GM18868 (cell line): ENCODE measurements around the gene KCNMA1.
"Not testable (repeated sequence)": the region's sequence is repeated elsewhere in the genome, so short reads cannot be mapped to it uniquely, and the experiment has no call there.

Experiments
- ATAC-seq: cut with Tn5 transposase; IDR thresholded peaks from one replicate; pipeline ENCODE4 v1.9.1; 2021; ENCODE audit warnings: mild to moderate bottlenecking, moderate library complexity; ENCODE audit not compliant: unreplicated experiment

KCNMA1 gene

DNA sequence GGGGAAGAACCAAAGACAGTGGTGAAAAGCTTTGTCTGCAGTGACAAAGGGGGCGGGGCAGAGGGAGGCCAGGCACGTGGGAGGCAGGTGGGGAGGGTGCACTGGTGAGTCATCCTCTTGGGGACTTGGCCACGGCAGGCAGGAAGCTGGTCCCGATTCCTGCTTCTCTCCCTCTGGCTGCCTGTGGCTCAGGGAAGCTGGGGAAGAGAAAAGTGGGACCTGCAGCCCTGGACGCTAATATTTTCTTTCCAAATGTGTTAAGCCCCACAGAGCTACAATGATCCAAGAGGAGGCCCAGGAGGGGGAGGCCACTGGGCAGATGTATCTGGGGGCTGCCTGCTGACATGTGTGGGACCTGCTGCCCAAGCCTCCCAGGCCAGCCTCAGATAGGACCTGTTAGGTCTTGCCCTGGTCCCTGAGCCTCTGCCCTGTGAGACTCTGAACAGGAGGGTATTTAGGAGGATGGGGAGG is 231.8 kb downstream of the KCNMA1 start:
- peak; percentile 77 for ATAC-seq

DNA sequence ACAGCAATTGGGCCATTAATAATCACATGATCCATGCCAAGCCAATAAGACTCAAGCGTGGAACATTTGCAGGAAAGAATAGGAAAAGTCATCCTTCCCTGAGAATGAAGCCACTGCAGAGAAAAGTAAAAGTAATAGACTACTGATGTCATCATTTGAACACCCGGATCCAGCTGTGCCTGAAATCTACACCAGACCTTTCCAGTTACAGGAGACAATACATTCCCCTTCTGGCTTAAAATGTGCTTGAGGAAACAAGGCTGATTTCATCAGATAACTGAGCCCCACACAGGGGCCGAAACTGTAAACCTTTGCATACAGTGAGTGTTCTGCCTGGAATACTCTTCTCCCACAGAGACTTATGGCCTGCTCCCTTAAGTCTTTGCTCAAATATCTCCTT is 232.8 kb downstream of the KCNMA1 start:
- no peak for ATAC-seq

DNA sequence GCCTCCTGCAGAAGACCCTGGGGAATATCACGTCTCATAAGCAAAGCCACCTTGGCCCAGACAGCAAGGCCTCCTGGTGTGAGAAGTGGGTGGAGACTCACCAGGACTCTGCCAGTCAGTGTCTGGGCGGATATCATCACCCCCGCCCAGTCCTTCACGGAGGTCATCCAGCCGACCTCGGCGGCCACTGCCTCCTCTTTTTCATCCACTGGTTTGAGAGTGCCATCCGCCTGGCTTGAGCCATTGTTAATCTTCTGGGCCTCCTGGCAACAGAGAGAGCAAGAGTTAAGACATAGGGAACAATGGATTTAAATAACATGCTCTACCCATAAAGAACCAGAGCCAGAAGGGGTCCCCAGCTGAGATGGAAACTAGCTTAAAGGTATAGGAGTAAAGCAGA is 233.8 kb downstream of the KCNMA1 start:
- ATAC-seq, result no peak

DNA sequence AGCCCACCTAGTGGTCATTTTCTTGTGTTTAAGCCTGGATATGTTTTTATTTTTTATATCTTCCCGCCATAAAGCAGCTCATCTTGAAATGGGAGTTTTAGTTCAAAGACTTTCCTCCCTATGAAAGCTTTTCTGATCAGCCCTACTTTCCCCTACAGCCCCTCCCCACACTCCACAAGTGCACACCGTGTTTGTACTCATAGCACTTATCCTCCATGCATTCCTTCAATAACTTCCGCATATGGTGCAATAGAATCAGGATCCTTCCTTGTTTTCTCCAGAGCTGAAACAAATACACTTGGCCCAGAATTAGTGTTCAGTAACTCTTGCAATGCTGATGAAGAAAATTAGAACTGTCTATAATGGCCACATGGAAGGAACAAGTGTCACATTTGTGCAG is 235.9 kb downstream of the KCNMA1 start:
- ATAC-seq, result no peak

DNA sequence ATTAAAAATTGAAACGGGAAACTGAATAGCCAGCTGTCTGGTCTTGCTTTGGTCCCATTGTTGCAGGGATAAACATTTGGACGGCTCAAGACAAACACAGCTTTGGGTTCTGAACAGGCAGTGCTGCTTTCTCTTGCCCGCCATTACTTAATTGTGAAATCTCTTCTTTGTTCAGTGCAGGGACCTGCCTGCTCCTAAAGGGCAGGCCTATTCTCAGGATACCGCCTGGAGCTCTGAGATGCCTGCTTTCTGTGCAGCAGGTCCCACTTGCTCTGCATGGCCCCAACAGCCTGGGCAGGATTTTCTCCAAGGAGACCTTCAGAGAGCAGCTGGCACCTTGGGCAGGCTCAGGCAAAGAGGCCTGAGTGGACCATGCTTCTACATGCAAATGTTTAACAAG is 237.6 kb downstream of the KCNMA1 start:
- ATAC-seq, result no peak

DNA sequence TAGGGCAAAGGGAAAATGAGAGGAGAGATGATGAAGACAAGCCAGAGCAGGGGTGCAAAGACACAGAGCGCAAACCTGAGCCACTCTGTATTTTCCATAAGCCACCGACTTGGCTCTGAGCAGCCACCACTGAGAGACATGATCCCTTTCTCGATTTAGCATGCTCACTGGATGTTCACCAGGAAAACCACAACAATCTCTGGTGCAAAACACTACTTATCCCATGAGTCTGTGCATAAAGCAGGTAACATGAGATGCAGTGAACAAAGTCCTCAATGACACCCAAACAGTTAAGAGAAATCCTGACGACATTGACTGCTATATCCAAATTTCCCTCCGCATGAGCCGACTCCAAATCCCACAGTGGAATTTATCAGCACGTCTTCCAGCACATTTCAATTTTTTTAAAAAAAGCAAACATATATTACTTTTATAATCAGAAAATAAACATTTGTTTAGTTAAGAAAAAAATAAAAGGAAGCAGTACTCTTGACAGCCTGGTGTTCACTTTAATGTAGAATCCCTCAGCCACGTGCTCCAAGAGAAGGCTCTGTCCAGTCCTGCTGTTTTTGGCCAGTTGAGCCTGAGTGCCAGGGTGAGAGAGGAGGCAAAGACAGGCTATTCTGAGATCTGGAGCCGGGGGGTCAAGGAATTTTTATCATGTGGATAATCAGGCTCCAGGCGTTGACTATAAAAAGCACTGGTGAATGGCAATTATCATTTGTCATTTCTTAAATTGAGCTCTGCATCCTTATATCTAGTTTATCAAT is 238.4 kb downstream of the KCNMA1 start:
- no peak for ATAC-seq

DNA sequence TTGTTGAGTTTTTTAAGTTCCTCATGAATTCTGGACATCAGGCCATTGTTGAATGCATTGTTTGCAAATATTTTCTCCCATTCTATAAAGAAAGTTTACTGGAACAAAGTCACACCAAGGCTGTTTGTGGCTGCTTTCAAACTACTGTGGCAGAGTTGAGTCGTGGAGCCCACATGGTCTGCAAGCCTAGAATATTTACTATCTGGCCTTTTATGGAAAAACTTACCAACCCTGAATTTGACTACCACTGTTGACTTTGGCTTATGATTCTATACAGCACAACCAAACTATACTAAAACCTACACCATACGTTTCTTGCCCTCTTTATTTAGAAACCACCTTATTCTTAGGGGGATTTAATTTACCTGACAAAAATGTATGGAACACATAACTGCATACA is 239.1 kb downstream of the KCNMA1 start:
- no peak for ATAC-seq

DNA sequence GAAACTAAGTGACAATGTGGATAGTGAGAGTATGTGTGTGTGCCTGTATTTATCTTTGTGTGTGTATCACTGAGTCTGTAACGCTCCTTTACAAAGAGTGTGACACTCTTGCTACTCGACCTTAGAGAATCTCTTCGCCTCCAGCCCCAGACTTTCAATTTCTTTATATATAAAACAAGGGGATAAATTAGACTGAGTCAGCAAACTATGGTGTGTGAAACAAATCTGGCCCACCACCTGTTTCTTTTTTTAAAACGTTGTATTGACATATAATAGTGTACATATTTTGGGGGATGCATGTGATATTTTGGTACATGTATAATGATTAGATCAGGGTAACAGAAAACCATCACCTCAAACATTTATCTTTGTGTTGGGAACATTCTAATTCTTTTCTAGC is 240.5 kb downstream of the KCNMA1 start:
- ATAC-seq, result no peak

DNA sequence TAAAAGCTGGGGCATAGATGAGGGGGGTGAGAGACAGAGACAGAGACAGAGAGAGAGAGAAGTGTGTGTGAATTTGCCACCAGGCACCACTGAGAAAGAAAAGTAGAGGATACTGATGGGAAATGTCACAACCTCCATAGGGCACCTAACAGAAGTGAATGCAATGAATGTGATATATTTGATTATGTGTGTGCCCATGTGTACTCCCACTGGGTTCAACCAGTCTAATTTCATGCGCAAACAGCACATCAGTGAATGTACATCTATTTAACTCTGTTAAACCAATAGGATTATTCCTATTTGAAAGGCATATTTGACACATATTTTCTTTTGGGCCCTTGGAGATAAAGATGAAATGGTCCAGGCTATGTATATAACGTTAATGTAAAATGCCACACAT is 241.3 kb downstream of the KCNMA1 start:
- no peak for ATAC-seq

DNA sequence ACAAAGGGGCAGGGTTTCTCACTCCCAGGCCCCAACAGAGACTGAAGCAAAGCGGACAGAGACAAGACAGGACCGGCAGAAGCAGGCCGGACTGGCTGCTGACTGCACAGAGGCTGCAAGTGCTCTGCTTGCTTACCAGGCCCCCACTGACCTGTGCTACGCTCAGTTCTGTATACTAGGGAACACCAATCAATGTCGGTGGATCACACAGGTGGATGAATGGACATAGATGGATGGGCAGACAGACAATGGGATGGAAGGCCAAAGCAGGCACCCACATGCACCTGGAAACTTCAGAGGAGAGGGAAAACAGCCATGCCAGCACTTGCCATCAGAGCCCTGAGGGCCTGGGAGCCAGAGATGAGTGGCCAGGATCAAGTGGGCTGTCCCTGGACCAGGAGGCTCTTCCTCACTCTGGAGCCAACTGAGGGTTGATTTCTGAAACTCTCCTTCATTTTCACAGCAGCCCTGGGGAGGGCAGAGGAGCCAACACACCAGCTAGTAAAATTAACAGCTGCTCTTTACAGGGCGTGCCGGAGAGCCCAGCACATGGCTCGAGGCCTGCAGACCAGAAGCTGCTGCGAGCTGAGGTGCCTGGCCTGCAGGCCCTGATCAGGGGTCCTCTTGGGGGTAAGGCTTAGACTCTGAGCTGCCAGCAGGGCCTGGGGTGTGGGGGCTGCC is 243.6 kb downstream of the KCNMA1 start:
- no peak for ATAC-seq

DNA sequence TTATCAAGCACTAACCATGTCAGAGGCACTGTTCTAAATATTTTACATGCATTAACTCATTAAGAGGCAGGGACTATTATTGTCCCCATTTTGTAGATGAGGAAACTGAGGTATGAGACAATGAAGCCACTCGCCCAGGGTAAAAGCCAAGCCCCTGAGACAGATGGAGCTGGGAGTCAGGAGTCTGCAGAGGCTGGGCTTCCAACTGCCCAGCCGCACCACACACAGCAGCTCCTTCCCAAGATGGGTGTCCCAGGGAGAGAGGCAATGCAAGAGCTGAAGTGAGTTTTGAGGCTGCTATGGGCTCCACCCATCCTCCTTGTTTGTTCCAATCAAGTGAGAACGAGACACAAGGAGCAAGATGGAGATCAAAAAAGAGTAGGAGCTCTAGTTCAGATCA is 244.2 kb downstream of the KCNMA1 start:
- no peak for ATAC-seq

DNA sequence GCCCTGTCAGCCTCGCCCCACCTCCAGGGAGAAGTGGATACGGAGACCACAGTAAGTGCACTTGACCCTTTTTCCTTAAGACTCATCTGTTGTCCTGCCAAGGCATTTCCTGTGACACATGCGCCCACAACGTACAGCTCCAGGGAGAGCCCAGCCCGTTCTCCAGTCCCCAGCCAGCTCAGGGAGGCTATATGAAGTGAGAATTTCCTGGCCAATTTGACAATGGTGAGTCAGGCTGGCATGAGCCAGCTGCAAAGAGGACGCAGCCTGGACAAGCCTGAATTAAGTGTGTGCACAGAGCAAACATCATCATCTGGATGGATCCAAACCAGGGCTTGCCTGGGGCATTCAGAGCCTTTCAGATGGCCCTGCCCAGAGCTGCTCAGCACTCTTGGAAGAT is 244.8 kb downstream of the KCNMA1 start:
- ATAC-seq, result no peak

DNA sequence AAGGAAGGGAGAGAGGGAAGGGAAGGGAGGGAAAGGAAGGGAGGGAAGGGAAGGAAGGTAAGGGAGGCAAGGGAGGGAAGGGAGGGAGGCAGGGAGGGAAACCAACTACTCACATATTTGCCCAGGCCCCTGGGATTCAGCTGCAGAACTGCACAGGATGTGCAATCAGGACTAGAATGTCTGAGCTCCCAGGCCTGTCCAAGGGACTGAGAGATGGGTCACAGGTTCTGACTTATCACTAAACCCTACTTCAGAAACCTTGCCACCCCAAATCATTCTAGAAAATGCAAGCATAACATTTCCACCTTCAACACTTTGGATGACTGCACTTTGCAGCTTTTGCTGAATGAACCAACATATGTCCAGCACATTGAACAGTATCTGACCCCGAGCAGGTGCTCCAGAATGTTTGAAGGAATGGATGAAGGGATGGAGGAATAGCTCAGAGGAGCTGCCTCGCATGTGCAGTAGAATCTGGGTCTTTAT is 245.3 kb downstream of the KCNMA1 start:
- no peak for ATAC-seq

DNA sequence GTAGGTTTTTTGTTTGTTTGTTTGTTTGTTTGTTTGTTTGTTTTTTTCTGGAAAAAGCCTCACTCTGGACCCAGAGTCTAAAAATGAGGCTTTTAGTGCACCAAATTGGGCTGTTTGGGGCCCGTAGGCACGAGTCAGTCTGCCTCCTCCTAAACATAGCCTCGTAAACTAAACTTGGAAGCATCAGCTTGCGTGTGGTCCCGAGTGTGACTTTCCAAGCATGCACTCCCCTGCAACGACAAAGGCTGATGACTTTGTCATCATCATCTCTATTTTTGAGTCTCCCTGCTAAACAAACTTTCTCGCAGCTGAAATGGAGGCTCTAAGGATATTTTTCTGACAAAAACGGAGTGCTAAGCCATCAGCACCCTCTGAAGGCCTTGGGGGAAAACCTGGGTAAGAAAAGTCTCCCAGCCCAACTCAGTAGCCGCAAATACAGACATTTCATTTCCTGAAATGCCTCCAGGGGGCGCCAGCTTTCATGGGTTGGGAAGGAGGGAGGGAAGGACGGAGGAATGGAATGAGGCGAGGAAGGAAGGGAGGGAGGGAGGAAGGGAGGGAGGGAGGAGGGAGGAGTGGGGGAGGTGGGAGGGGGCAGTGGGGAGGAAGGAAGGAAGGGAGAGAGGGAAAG is 245.9 kb downstream of the KCNMA1 start:
- peak; percentile 72 for ATAC-seq

DNA sequence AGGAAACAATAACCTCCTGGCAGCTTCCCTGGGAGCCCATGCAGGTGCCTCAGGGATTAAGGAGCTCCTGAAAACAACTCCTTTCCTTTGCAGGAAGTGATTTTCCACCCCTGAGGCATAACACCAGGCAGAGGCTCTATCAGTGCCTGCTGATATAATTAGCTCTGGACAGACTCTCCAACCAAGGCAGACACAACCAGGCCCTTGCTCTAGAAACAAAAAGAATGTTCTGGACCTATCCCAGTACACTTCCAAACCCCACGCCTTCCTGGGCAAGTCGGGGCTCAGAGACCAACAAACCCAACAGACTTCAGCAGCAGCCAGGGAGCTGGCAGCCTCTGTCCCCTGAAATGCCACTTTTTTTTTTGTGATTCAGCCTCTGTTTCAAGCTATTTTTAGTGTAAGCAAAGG is 247.1 kb downstream of the KCNMA1 start:
- no peak for ATAC-seq

DNA sequence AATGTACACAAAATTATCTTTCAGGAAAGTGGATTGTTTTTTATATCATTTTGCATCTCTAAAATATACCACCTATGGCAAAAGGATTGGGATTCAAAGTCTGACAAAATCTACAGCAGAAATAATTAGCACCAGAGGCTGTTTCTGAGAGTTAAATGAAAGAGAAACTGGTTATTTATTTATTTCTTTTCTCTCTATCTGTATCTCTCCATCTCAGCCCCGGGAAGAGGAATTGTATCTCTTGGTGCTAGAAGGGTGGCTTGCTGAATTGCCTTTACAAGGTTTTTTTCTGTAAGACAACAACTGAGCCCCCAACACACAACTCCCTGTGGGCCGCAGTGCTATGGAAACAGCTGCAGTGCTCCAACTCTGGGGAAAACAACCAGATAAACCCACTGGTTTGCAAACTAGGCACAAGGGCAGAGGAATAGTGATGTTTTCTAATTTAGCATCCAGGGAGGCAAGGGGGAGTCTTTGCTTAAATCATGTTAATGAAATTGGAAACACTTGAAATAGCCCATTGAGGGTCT is 249.0 kb downstream of the KCNMA1 start:
- ATAC-seq, result no peak

DNA sequence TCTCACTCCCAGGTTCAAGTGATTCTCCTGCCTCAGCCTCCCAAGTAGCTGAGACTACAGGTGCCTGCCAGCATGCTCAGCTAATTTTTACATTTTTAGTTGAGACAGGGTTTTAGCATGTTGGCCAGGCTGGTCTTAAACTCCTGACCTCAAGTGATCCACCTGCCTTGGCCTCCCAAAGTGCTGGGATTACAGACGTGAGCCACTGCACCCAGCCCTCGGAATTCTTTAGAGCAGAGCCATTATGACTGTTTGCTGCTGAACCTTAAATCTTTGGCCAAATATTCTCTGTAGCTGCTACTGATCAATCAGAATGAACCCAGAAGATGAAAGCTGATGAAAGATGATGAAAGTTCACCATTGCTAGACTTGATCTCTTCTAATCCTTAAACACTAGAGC is 249.9 kb downstream of the KCNMA1 start:
- not testable (repeated sequence) for ATAC-seq

DNA sequence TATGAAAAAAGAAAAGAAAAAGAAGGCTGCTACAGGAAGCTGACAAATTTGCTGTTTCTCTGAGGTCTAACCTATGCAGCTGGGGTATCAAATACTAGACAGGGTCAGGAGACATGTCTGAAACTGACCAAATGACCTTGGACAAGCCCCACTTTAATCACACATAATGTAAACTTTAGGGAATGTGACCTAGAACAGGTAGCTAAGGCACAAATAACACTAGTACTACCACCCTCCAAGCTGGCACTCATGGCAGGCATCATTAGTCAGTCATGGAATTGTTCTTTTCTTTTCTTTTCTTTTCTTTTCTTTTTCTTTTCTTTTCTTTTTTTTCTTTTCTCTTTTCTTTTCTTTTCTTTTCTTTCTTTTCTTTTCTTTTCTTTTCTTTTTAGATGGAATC is 250.4 kb downstream of the KCNMA1 start:
- ATAC-seq, result no peak

DNA sequence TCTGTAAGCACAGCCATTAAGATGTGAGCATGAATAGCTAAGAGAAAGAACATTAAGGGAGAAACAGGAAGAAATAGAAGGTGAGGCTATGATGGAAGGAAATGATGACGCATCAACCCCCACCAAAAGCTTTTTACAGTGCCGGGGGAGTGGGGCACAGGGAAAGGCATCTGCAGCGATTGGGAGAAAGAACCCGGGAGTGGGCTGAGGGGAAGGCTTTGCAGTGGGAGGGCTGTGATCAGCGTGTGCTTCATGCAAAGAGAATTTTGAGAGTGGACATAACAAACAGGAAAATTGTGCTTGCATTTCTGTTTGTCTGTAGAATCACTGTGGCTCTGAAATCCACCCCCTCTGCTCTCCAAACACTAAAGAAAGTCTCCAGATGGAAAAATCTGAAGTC is 250.8 kb downstream of the KCNMA1 start:
- no peak for ATAC-seq

DNA sequence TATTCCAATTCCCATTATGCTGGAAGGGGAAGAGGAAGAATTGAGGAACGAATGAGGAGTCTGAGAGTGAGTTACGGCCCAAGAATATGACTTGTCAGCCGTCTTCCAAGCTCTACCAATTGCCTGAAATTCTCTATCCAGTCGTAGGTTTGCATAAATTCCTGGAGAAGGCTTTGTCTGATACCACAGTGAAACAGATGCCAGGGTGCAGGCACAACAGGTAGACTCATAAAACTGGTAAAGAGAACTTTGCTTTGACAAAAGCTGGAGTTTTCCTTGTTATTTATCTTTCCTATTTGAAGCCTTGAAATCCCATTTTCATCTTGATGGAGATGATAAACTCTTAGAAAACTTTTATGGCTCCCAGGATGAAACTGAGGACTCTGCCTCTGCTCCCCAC is 251.2 kb downstream of the KCNMA1 start:
- no peak for ATAC-seq

DNA sequence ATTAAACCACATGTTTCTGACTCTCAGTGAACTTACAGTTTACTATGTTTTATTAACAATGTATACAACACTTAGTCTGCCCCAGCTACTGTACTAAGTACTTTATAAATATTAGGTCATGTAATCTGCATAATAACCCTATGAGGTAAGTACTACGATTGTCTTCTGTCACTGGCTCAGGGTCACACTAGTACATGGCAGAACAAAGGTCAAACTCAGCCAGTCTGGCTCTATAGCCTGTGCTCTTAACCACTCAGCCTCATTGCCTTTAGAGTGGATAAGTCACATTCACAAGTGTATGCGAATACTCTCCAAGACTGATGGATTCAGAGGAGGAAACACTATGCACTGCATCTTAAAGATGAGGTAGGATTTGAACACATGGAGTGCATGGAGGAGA is 252.3 kb downstream of the KCNMA1 start:
- ATAC-seq, result no peak
